ENCODE measurements around the gene PSG4.
"Not testable (repeated sequence)": the region's sequence is repeated elsewhere in the genome, so short reads cannot be mapped to it uniquely, and the experiment has no call there.

Gene PSG4

DNA sequence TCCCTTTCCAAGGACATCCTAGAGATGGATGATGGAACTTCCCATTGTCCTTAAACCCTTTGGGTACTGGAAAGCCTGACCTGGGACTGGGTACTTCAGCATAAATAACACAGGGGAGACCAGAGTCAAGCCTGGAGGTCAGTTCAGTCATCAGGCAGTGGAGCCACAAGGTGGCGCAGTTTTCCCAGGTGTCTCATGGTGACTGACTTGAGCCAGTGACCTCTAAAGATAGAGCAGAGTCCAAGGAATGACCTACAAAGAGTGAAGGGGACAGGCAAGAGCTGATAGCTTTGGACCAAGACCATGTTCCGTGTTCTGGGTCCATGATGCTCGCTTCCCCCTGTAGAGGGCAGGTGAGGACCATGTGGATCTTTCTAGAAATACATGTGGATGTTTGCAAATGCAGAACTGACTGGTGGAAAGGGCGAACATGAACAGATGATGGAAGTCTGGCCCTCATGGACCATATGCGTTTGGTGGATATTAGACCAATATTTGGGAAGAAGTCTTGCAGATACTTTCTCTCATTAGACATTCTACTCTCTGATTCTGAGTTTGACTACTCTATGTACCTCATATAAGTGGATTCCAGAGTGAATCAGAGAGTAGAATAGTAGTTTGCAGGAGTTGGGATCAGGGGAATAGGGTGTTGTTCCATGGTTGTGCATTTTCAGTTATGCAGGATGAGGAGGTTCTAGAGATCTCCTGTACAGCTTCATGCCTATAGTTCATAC is 6.6 kb downstream of the PSG4 start:
- not testable (repeated sequence) for H3K4me1 ChIP-seq (ENCODE audit: control insufficient read depth, insufficient read depth, low read length); H3K27ac ChIP-seq (ENCODE audit: low read length); H3K4me3 ChIP-seq (ENCODE audit: low read length in 2 of 2); H3K9ac ChIP-seq (ENCODE audit: low read length in 2 of 2); H3K9me3 ChIP-seq (ENCODE audit: control insufficient read depth in 2 of 2, low read length in 2 of 2); H3K27me3 ChIP-seq (ENCODE audit: control insufficient read depth in 1 of 2, insufficient read depth in 2 of 2, low read length in 2 of 2); H3K36me3 ChIP-seq (ENCODE audit: control insufficient read depth in 2 of 2, insufficient read depth in 2 of 2, low read length in 2 of 2)

DNA sequence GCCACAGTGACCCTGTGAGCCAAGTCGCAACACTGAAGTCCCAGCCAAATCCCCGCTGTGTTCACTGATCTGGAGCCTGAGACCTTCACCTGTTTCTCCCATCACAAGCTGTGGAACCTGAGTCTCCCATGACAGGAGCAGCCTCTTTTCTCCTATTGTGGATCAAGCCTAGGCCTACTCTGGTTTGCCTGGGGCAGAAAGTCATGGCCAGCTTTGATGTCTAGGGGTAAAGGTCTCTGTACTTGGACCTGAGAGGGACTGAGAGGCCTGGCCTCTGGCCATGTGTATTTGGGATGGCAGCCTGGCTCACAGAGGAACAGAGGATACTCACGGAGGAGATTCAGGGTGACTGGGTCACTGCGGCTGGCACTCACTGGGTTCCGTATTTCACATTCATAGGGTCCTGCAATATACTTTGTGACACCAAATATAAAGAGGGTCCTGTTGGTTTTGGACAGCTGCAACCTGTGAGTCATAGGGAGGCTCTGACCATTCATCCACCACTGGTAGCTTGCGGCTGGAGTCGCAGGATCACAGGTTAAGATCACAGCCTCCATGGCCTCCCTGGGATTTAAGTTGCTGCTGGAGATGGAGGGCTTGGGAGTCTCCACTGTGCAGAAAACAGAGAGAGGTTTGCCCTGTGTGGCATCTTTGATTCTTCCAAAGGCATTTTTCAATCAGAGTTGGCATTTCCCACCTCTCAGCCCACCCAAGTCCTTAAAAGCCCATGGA is 7.6 kb downstream of the PSG4 start:
- H3K9me3 ChIP-seq (ENCODE audit: control insufficient read depth in 2 of 2, low read length in 2 of 2); H3K4me3 ChIP-seq (ENCODE audit: low read length in 2 of 2); H3K4me1 ChIP-seq (ENCODE audit: control insufficient read depth, insufficient read depth, low read length); H3K9ac ChIP-seq (ENCODE audit: low read length in 2 of 2); H3K36me3 ChIP-seq (ENCODE audit: control insufficient read depth in 2 of 2, insufficient read depth in 2 of 2, low read length in 2 of 2); H3K27me3 ChIP-seq (ENCODE audit: control insufficient read depth in 1 of 2, insufficient read depth in 2 of 2, low read length in 2 of 2); H3K27ac ChIP-seq (ENCODE audit: low read length): not testable (repeated sequence)

DNA sequence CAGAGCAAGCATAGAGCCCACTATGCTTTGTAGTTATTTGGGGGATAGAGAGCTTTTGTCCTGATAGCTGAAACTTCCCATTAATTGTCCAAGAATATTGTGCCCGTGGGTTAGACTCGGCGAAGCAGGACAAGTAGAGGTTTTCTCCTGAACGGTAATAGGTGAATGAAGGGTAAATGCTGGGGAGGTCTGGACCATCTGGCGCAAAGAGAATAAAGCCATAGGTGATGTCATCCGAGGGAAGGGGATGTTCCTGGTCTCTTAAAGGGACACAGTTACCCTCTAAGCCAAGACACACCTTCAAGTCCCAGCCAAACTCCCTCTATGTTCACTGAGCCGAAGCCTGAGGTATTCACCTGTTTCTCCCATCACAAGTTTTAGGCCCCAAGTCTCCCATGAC is 11.0 kb downstream of the PSG4 start:
- not testable (repeated sequence) for H3K9me3 ChIP-seq (ENCODE audit: control insufficient read depth in 2 of 2, low read length in 2 of 2); H3K4me3 ChIP-seq (ENCODE audit: low read length in 2 of 2); H3K9ac ChIP-seq (ENCODE audit: low read length in 2 of 2); H3K4me1 ChIP-seq (ENCODE audit: control insufficient read depth, insufficient read depth, low read length); H3K36me3 ChIP-seq (ENCODE audit: control insufficient read depth in 2 of 2, insufficient read depth in 2 of 2, low read length in 2 of 2); H3K27me3 ChIP-seq (ENCODE audit: control insufficient read depth in 1 of 2, insufficient read depth in 2 of 2, low read length in 2 of 2); H3K27ac ChIP-seq (ENCODE audit: low read length)

DNA sequence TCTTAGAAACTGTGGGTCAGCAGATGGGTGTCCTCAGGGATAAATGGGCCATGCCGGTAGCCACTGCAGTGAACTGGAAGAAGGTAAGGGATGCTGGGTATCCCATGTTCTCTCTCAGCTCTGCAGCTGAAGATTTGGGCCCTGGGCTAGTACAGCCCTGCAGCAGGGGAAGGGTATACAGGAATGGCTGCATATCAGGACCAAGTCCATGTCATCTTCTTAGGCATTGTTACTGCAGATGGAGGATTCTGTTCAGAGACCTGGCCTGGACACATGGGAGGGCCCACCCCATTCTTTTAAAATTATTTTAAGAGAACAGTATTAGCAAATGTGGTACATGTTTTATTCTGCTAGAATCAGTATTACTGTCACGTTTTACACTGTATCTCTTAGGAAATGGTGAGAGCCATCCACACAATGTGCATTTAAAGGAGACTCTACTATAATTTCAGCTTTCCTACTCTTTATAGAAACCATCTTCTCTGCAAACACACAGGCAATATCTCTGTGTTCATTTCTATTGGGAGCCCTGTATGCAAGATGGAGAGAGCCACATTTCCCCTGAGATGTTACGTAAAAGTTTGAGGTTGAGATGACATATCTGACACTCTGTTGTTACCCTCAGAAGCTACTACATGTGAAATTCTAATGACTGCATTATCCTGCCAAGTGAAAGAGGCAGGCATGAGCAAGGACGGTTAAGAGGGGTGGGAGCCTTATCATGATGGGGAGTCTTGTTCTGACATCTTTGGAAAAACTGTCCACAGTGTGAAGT is 12.9 kb downstream of the PSG4 start:
- not testable (repeated sequence) for H3K36me3 ChIP-seq (ENCODE audit: control insufficient read depth in 2 of 2, insufficient read depth in 2 of 2, low read length in 2 of 2); H3K27ac ChIP-seq (ENCODE audit: low read length); H3K4me3 ChIP-seq (ENCODE audit: low read length in 2 of 2); H3K9me3 ChIP-seq (ENCODE audit: control insufficient read depth in 2 of 2, low read length in 2 of 2); H3K9ac ChIP-seq (ENCODE audit: low read length in 2 of 2); H3K27me3 ChIP-seq (ENCODE audit: control insufficient read depth in 1 of 2, insufficient read depth in 2 of 2, low read length in 2 of 2); H3K4me1 ChIP-seq (ENCODE audit: control insufficient read depth, insufficient read depth, low read length)

- H3K27me3 ChIP-seq (ENCODE audit: control insufficient read depth in 1 of 2, insufficient read depth in 2 of 2, low read length in 2 of 2); H3K9me3 ChIP-seq (ENCODE audit: control insufficient read depth in 2 of 2, low read length in 2 of 2); H3K4me3 ChIP-seq (ENCODE audit: low read length in 2 of 2); H3K27ac ChIP-seq (ENCODE audit: low read length); H3K4me1 ChIP-seq (ENCODE audit: control insufficient read depth, insufficient read depth, low read length); H3K9ac ChIP-seq (ENCODE audit: low read length in 2 of 2); H3K36me3 ChIP-seq (ENCODE audit: control insufficient read depth in 2 of 2, insufficient read depth in 2 of 2, low read length in 2 of 2): not testable (repeated sequence)
Observed at GRCh38 chr19:43188092-43188491, 17.3 kb downstream of the PSG4 start.

GRCh38 chr19:43186311-43186935 is 19.0 kb downstream of the PSG4 start, which contains the start of gene PSG5:
TSS of gene PSG5 (minus strand) at chr19:43186536. CDS start at chr19:43186405, 131 bp downstream.
- H3K27me3 ChIP-seq (ENCODE audit: control insufficient read depth in 1 of 2, insufficient read depth in 2 of 2, low read length in 2 of 2); H3K9me3 ChIP-seq (ENCODE audit: control insufficient read depth in 2 of 2, low read length in 2 of 2); H3K4me1 ChIP-seq (ENCODE audit: control insufficient read depth, insufficient read depth, low read length); H3K4me3 ChIP-seq (ENCODE audit: low read length in 2 of 2); H3K9ac ChIP-seq (ENCODE audit: low read length in 2 of 2); H3K36me3 ChIP-seq (ENCODE audit: control insufficient read depth in 2 of 2, insufficient read depth in 2 of 2, low read length in 2 of 2); H3K27ac ChIP-seq (ENCODE audit: low read length): not testable (repeated sequence)

DNA sequence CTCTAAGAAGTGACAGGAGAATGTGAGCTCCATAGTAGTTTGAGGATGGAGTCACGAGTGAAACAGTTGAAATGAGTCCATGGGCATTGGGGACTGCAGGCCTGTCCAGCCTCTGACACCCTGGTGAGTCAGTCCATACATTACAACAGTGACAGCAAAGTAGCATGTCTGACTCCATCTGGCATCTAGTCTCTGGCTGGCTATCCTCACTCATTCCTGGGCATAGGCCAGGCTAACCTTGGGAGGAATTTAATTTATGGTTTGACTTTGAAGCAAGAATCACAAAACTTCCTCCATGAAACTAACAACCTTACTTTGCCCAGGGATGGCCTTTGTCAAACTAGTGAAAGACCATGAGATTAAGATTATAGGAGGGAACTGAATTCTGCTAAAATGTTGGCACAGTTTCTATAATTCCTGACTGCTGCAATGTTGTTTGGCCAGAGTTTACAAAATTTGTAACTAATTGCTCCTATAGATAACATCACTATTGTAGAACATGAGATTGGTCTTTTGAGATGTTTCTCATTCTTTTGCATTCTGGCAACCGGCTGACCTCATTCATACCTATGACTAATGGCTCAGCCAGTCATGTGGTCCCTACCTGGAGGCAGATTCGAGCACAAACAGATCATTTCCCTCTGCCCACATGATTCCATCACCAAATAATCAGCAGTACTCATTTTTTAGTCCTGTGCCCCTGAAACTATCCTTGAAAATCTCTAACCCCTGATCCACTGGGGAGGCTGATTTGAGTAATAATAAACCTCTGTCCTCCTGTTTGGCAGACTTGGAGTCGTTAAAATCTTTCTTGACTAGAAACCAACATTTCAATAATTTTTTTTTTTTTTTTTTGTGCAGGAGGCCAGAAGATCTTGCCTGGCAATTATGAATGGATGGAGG is 23.3 kb downstream of the PSG4 start:
- H3K27me3 ChIP-seq (ENCODE audit: control insufficient read depth in 1 of 2, insufficient read depth in 2 of 2, low read length in 2 of 2); H3K27ac ChIP-seq (ENCODE audit: low read length); H3K4me1 ChIP-seq (ENCODE audit: control insufficient read depth, insufficient read depth, low read length); H3K36me3 ChIP-seq (ENCODE audit: control insufficient read depth in 2 of 2, insufficient read depth in 2 of 2, low read length in 2 of 2); H3K9me3 ChIP-seq (ENCODE audit: control insufficient read depth in 2 of 2, low read length in 2 of 2); H3K4me3 ChIP-seq (ENCODE audit: low read length in 2 of 2); H3K9ac ChIP-seq (ENCODE audit: low read length in 2 of 2): not testable (repeated sequence)

DNA sequence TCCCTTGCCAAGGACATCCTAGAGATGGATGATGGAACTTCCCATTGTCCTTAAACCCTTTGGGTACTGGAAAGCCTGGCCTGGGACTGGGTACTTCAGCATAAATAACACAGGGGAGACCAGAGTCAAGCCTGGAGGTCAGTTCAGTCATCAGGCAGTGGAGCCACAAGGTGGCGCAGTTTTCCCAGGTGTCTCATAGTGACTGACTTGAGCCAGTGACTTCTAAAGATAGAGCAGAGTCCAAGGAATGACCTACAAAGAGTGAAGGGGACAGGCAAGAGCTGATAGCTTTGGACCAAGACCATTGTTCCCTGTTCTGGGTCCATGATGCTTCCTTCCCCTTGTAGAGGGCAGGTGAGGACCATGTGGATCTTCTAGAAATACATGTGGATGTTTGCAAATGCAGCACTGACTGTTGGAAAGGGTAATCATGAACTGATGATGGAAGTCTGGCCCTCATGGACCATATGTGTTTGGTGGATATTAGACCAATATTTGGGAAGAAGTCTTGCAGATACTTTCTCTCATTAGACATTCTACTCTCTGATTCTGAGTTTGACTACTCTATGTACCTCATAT is 25.8 kb downstream of the PSG4 start:
- H3K4me1 ChIP-seq (ENCODE audit: control insufficient read depth, insufficient read depth, low read length); H3K27me3 ChIP-seq (ENCODE audit: control insufficient read depth in 1 of 2, insufficient read depth in 2 of 2, low read length in 2 of 2); H3K9me3 ChIP-seq (ENCODE audit: control insufficient read depth in 2 of 2, low read length in 2 of 2); H3K36me3 ChIP-seq (ENCODE audit: control insufficient read depth in 2 of 2, insufficient read depth in 2 of 2, low read length in 2 of 2); H3K9ac ChIP-seq (ENCODE audit: low read length in 2 of 2); H3K27ac ChIP-seq (ENCODE audit: low read length); H3K4me3 ChIP-seq (ENCODE audit: low read length in 2 of 2): not testable (repeated sequence)

- not testable (repeated sequence) for H3K9me3 ChIP-seq (ENCODE audit: control insufficient read depth in 2 of 2, low read length in 2 of 2); H3K27ac ChIP-seq (ENCODE audit: low read length); H3K4me3 ChIP-seq (ENCODE audit: low read length in 2 of 2); H3K4me1 ChIP-seq (ENCODE audit: control insufficient read depth, insufficient read depth, low read length); H3K27me3 ChIP-seq (ENCODE audit: control insufficient read depth in 1 of 2, insufficient read depth in 2 of 2, low read length in 2 of 2); H3K36me3 ChIP-seq (ENCODE audit: control insufficient read depth in 2 of 2, insufficient read depth in 2 of 2, low read length in 2 of 2); H3K9ac ChIP-seq (ENCODE audit: low read length in 2 of 2)
Observed at GRCh38 chr19:43178577-43178976, 26.9 kb downstream of the PSG4 start.

- not testable (repeated sequence) for H3K36me3 ChIP-seq (ENCODE audit: control insufficient read depth in 2 of 2, insufficient read depth in 2 of 2, low read length in 2 of 2); H3K9me3 ChIP-seq (ENCODE audit: control insufficient read depth in 2 of 2, low read length in 2 of 2)
Observed at GRCh38 chr19:43165906-43166305, 39.5 kb downstream of the PSG4 start.

More at GRCh38 chr19:43165906-43166305, 39.5 kb downstream of the PSG4 start:
- H3K4me3 ChIP-seq (ENCODE audit: low read length in 2 of 2); H3K9ac ChIP-seq (ENCODE audit: low read length in 2 of 2); H3K27ac ChIP-seq (ENCODE audit: low read length); H3K27me3 ChIP-seq (ENCODE audit: control insufficient read depth in 1 of 2, insufficient read depth in 2 of 2, low read length in 2 of 2); H3K4me1 ChIP-seq (ENCODE audit: control insufficient read depth, insufficient read depth, low read length): not testable (repeated sequence)

All from stomach smooth muscle (tissue), 2 donors.